Measurements from ENCODE around the gene ZNF473. TPM values are rescaled to one million over a fixed set of nuclear protein-coding genes. Genes with fewer than 3 reads are reported as not detected.

The ZNF473 gene
- total RNA-seq, 2 experiments from 2014 or later: 16.9 to 23.1 TPM

- Histone ChIP-seq H3K9me3 (ENCODE audit: low read length) (peaks cover 8% of the 10 kb centered on the region; the same call in 1 of the 2 replicates), H3K4me1 (ENCODE audit: insufficient read depth, low read length, poor library complexity, severe bottlenecking) (peaks cover 26% of the 10 kb centered on the region), H3K79me2 (ENCODE audit: insufficient read depth, low read depth, low read length) (peaks cover 34% of the 10 kb centered on the region), H3K27ac (ENCODE audit: low read depth, low read length, poor library complexity, severe bottlenecking) (no peak overlapping the region), H4K20me1 (ENCODE audit: insufficient read depth, low read length) (no peaks in the 10 kb centered on the region), H2AFZ (ENCODE audit: low read length) (no peak overlapping the region), H3K9me2 (ENCODE audit: insufficient read depth, low read length) (no peaks in the 10 kb centered on the region), H3K4me3 (ENCODE audit: low read depth, low read length, poor library complexity, severe bottlenecking) (no peak overlapping the region), H3K36me3 (ENCODE audit: insufficient read depth, low read length) (peaks cover 19% of the 10 kb centered on the region), H3K4me2 (ENCODE audit: low read length) (no peak overlapping the region)
- DNase-seq (ENCODE audit: low spot score): no peak
- BruUV-seq (replicated peaks): no TSS peak
- no peak for TF ChIP-seq CTCF (conservative IDR thresholded peaks at IDR 0.05; ENCODE audit: low read length)
- no peak for TF ChIP-seq EZH2phosphoT487 (IDR thresholded peaks at IDR 0.05; ENCODE audit: borderline replicate concordance, low read depth, low read length)
- ChIA-PET POLR2A (no interaction called here), CTCF (ENCODE audit: unreplicated experiment) (no interaction called here)
- intact Hi-C loops (cut with micrococcal nuclease; ENCODE audit: unreplicated experiment): no loop called here
Measured at GRCh38 chr19:50022823-50023222, 3.0 kb upstream of the ZNF473 start.

- POLR2A ChIA-PET: no interaction called here
- BruUV-seq (replicated peaks): TSS peak; percentile 85
- Histone ChIP-seq H3K4me1 (ENCODE audit: insufficient read depth, low read length, poor library complexity, severe bottlenecking) (peaks cover 26% of the 10 kb centered on the region), H4K20me1 (ENCODE audit: insufficient read depth, low read length) (no peaks in the 10 kb centered on the region), H2AFZ (ENCODE audit: low read length) (peak overlapping the region; percentile 86), H3K9me2 (ENCODE audit: insufficient read depth, low read length) (no peaks in the 10 kb centered on the region), H3K79me2 (ENCODE audit: insufficient read depth, low read depth, low read length) (peaks cover 45% of the 10 kb centered on the region), H3K4me3 (ENCODE audit: low read depth, low read length, poor library complexity, severe bottlenecking) (peak overlapping the region; percentile 94), H3K27ac (ENCODE audit: low read depth, low read length, poor library complexity, severe bottlenecking) (peak overlapping the region; percentile 44), H3K9me3 (ENCODE audit: low read length) (peaks cover 8% of the 10 kb centered on the region; the same call in 1 of the 2 replicates), H3K4me2 (ENCODE audit: low read length) (peak overlapping the region; percentile 88), H3K36me3 (ENCODE audit: insufficient read depth, low read length) (peaks cover 15% of the 10 kb centered on the region)
- intact Hi-C loops (cut with micrococcal nuclease; ENCODE audit: unreplicated experiment): no loop called here
- TF ChIP-seq EZH2phosphoT487 (IDR thresholded peaks at IDR 0.05; ENCODE audit: borderline replicate concordance, low read depth, low read length) (no peak), CTCF (conservative IDR thresholded peaks at IDR 0.05; ENCODE audit: low read length) (no peak)
- no peak for DNase-seq (ENCODE audit: low spot score)
- CTCF ChIA-PET (ENCODE audit: unreplicated experiment): no interaction called here
Measured at GRCh38 chr19:50024719-50025021, 1.1 kb upstream of the ZNF473 start.

- no TSS peak for BruUV-seq (replicated peaks)
- Histone ChIP-seq H3K4me1 (ENCODE audit: insufficient read depth, low read length, poor library complexity, severe bottlenecking) (peaks cover 26% of the 10 kb centered on the region), H3K9me2 (ENCODE audit: insufficient read depth, low read length) (no peaks in the 10 kb centered on the region), H3K4me2 (ENCODE audit: low read length) (peak within 1 kb of the TSS; percentile 88), H3K9me3 (ENCODE audit: low read length) (peaks cover 8% of the 10 kb centered on the region; the same call in 1 of the 2 replicates), H4K20me1 (ENCODE audit: insufficient read depth, low read length) (no peaks in the 10 kb centered on the region), H3K36me3 (ENCODE audit: insufficient read depth, low read length) (peaks cover 20% of the 10 kb centered on the region), H3K27ac (ENCODE audit: low read depth, low read length, poor library complexity, severe bottlenecking) (peak within 1 kb of the TSS; percentile 44), H3K4me3 (ENCODE audit: low read depth, low read length, poor library complexity, severe bottlenecking) (peak within 1 kb of the TSS; percentile 94), H3K79me2 (ENCODE audit: insufficient read depth, low read depth, low read length) (peaks cover 45% of the 10 kb centered on the region), H2AFZ (ENCODE audit: low read length) (peak within 1 kb of the TSS; percentile 86)
- DNase-seq (ENCODE audit: low spot score): peak; percentile 100
- intact Hi-C loops (cut with micrococcal nuclease; ENCODE audit: unreplicated experiment): no loop called here
- POLR2A ChIA-PET: interaction anchor here (0.6 to 0.8 kb wide), 2 partner anchors 33 to 304 kb away, joined by 3 to 5 read pairs; no protein-coding TSS in a partner anchor
- TF ChIP-seq EZH2phosphoT487 (IDR thresholded peaks at IDR 0.05; ENCODE audit: borderline replicate concordance, low read depth, low read length) (no peak), CTCF (conservative IDR thresholded peaks at IDR 0.05; ENCODE audit: low read length) (no peak)
- CTCF ChIA-PET (ENCODE audit: unreplicated experiment): no interaction called here
Measured at GRCh38 chr19:50025022-50025793, 597 bp upstream of the ZNF473 start, which contains the start of gene VRK3. Gene VRK3 (minus strand): TSS chr19:50025372. CDS start chr19:50016162, 9,210 bp downstream.
